HG03097 (cell line): ENCODE measurements around the gene KCTD8.
"Not testable (repeated sequence)": the region's sequence is repeated elsewhere in the genome, so short reads cannot be mapped to it uniquely, and the experiment has no call there.

Experiments used
- ATAC-seq: cut with Tn5 transposase; IDR thresholded peaks from one replicate; pipeline ENCODE4 v1.9.1; 2021; ENCODE audit not compliant: unreplicated experiment, low FRiP score

KCTD8 gene

DNA sequence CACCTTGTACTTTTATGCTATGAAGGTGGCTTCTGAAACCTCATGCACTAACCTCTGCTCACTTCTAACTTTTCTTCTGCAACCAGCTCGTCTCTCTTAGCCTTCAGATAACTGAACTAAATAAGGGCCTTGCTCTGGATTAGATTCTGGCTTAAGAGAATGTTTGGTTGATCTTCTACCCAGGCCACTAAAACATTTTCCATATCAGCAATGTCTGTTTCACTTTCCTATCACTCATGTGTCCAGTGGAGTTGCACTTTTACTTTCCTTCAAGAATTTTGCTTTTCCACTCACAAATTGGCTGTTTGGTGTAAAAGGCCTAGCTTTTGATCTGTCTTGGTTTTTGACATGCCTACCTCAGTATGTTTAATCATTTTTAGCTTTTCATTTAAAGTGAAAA lies 105.8 kb downstream of the KCTD8 start:
- ATAC-seq, result no peak

DNA sequence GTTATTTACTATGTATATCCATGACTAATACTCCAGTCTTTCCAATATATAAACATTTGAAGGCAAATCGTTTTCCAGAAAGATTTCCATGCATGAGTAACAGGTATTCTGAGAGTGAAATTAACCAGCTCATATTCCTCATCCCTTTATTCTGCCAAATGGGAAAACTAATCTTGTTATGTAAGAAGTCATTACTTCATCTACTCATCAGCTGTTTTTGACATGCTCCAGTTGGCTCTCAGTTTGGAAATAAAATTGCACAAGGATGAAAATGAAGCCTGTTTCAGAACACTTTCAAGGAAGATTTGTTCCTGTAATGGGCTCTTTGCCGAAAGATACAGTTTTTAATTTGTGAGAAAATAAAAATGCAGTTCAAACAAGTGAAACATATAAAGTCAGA lies 121.9 kb downstream of the KCTD8 start:
- no peak for ATAC-seq

DNA sequence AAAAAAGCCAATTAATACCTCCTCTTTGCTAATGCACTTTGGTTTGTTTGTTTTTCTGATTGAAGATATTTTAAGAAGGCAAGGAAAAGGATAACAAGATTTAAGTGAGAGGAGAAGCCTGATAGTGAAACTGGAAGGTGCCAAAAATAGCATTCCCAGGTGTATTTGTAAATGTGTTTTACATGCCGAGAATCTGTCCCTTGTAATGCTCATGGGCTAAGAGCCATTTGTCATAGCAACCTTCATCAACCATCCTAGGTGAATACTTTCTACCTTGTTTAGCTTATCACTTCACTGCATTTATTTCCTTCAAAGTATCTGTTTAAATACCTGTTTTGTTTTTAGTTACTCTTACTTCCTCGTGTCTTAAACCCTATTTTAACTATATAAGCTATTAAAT lies 127.8 kb downstream of the KCTD8 start:
- ATAC-seq, result no peak

DNA sequence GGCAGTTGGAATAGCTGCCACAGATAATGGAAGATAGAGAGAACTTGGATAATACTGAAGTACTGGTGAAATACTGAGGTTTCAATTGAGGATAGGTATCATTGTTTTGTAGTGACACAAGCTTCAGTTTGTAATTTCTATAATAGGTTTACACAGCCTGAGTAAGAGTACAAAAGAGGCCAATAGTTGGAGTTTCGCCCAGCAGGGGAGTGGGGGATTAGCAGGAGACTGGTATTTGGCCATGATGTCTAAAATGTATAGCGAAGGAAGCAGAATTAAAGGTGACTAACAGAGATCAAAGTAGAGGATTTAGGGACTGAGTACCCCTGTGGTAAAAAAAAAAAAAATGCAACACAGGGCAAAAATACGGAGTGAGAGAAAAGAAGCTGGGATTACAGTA lies 129.5 kb downstream of the KCTD8 start:
- ATAC-seq, result no peak

DNA sequence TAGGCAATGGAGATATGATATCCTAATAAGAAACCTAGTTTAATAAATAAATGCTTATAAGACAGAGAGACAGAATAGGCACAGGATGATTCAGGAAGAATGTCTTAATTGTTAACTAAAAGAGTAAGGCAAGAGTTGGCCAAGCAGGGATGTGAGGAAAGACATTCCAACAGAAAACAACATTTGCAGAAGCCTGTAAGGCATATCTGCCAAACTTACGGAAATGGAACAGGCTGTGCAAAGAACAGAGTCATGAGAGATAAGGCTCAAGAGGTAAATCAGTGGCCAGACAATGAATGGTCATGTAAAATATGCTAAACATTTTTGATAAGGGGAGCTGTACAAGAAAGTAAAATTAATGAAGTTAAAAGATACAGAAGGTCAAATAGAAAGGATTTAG lies 134.9 kb downstream of the KCTD8 start:
- no peak for ATAC-seq

DNA sequence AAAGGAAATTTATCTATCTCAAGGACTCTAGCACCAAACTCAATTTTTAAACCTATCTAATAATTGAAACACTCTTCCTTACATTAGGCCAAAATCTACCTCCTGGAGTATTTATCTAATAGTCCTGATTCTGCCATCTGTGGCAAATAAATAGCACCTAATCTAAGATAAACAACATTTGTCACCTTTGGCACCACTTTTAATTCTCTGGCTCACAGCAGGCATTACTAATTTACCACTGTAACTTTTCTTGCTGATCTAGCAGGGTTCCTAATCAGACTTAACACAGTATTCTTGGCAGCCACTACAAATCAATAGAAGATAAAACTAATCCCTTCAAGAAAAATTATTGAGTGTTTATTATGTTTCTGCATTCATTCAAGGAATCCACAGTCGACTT lies 161.1 kb downstream of the KCTD8 start:
- ATAC-seq, result no peak

DNA sequence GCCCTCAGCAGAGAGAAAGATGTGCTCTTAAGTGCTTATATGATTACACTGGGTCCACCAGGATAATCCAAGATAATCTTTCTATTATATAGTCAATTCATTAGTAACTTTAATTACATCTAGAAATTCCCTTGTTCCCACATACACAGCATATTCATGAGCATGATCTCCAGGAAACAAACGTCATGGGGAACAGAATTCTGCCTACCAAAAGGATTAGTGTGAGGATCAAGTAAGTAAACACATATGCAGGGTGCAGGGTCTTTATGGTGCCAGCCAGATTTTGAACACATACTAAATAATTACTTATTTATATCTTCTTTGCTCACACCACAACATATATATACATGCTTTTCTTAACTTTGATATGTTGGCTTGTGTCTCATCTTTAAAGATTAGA lies 169.1 kb downstream of the KCTD8 start:
- no peak for ATAC-seq

DNA sequence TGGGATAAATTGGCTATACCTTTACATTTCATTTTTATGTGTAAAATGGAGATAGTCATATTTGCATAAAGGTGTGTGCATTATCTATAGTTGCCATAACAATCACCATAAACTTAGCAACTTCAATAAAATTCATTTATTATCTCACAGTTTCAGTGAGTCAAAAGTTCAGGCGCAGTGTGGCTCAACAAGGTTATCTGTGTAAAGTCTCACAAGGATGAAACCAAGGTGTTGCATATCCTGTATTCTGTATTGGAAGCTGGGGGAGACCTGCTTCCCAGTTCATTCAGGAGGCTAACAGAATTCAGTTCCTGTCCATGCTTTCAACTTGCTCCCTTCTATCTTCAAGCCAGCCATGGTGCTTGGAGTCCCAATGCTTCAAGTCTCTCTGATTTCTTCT lies 169.5 kb downstream of the KCTD8 start:
- ATAC-seq, result no peak

DNA sequence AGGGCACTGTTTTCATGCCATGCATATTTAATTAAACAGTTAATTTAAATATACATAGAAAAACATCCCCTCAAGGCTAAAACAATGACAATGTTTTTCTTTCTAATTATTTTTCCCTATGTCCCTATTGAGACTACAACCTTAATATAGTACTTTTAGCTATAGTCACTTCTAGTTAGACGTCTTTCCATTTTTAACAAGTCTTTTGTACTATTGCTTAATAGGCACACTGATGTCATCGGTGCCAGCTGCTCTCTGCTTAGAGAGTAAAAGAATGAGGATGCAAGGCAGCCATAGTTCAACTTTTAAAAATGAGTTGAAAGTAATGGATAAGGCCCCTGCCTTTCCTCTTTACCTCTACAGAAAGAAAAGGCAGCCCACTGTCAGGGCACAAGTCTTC lies 191.1 kb downstream of the KCTD8 start:
- no peak for ATAC-seq

DNA sequence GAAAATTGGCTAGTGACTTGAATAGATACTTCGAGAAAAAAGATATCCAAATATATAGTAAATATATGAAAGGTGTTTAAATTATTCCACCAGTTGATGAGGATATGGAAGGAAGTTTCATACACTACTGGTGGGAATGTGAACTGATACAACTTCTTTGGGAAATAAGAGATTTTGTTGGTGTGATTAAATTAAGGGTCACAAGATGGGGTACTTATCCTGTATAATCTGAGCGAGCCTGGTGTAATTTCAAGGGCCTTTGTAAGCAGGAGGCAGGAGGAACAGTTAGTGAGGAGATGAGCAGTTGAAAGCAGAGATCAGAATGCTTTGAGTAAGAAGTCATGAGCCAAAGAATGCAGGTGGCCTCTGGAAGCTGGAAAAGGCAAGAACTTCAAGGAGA lies 192.2 kb downstream of the KCTD8 start:
- no peak for ATAC-seq

DNA sequence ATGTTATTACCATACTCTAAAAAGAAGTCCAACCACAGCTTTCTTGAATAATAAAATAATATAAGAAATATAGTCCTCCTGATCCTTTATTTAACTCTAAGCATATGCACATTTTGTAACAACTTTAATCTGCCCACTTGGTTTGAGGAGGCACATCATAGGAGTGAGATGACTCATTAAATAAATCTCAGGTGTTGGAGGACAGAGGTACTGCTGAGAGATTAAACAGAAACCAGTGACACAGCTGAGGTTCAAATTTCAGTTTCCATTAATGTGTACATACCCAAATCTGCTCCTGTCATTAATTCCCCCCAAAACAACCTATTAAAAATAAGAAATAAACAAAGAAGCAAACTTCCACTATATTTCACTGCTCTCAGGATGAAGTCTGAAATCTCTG lies 211.0 kb downstream of the KCTD8 start:
- ATAC-seq, result no peak

DNA sequence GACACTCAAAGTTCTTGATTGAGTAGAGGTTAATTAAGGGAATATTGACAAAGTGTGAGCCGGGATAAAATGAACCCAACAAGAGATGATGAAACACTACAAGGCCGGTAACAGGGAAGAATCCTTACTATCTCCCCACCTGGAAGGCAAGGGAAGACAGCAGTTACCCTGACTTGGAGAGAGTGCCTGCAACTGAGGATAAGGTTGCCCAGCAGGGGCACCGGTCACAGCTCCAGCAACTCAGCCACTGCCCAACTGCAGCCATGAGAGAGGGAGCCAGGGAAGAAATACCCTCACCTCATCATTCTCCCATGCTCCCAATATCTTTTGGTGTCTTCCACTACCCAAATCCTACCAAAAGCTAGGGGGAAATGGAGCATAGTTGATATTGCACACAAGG lies 212.7 kb downstream of the KCTD8 start:
- ATAC-seq, result no peak

DNA sequence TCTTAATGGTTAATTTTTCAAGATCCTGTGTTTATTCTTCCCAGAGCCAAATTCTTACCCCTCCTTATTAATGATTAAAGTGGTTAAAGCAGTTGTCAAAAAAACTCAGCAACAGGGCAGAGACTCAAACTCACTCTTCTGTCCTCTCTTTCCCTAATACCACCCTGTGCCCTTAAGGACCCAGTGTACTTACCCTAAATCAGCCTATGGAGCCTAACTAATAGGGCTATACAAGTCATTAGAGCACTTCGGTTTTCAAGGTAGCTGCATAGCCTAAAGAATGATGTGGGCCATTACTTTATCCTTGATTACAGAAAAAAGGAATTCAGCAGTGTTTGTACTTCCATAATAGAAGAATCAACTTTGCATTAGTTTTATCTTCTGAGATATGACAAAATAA lies 216.3 kb downstream of the KCTD8 start:
- ATAC-seq, result no peak

DNA sequence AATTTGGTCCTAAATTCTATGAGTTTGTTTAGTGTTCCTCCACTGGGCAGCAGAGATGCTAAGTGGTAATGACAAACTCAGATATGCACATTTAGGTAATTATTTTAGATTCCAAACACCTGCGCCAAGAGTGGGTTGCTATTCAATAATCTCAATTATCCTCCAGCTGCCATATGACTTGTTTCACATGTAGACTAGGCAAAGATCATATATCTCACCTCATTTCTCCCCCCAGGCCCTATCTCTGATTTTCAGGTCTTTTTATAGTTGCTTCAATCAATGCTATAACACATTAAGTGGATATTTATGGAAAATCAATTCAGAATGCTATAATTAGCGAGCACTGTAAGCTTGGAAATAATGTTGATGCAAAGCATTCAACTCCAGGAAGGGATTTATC lies 217.6 kb downstream of the KCTD8 start:
- ATAC-seq, result no peak

DNA sequence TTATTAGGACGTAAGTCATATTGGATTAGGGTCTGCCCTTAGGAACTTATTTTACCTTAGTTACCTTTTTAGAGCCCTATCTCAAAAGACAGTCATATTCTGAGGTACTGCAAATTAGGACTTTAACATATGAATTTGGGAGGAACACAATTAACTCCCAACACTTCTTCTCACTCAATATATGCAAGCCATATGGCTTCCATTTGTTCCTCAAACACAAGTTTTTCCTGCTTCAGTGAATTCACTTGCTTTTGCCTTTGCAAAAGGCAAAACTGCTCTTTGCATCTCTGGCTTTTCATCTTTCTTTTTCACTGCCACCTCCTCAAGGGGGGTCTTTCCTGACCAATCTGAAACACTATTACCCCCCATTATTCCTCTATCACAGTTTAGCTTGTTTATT lies 220.3 kb downstream of the KCTD8 start:
- ATAC-seq, result no peak

DNA sequence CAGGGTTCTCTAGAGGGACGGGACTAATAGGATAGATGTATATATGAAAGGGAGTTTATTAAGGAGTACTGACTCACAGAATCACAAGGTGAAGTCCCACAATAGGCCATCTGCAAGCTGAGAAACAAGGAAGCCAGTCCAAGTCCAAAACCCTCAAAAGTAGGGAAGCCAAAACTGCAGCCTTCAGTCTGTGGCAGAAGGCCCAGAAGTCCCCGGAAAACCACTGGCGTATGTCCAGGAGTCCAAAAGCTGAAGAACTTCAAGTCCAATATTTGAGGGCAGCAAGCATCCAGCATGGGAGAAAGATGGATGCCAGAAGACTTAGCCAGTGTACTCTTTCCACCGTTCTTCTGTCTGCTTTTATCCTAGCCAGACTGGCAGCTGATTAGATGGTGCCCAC lies 227.2 kb downstream of the KCTD8 start:
- no peak for ATAC-seq

DNA sequence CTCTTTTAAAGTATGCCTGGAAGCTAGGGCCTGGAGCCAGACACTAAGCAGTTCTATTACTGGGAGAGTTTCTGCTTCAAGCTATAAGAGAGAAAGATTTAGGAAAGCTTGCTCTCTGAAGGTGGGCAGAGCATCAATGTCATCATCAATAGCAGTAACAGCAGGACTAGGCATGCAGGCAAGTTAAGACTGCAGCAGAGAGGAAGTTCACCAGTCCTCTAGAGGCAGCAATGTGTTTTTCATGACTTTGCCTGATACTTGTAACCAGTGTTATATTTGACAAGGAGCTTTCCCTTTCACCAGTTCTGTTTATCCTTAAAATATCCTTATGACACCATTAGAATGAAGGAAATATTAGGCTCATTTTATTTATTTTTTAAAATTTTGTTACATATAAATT lies 237.9 kb downstream of the KCTD8 start:
- ATAC-seq, result no peak

DNA sequence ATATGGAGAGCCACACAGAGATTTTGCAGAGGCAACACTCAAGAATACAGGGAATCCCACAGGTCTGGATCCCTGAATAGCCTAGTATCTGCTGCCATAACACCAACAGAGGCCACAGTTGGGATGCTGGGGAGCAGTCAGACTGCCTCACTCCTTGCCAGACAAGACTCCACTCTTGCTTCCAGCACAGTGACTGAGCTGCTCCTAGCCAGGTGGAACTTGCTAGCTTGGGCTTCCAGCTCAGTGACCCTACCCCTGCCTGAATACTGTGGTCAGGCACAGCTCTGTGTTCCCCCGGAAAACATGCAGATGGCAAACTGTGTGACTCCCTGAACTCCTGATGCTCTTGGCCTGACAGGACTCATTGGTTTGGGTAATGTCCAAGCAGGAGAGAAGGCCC lies 251.8 kb downstream of the KCTD8 start:
- no peak for ATAC-seq

DNA sequence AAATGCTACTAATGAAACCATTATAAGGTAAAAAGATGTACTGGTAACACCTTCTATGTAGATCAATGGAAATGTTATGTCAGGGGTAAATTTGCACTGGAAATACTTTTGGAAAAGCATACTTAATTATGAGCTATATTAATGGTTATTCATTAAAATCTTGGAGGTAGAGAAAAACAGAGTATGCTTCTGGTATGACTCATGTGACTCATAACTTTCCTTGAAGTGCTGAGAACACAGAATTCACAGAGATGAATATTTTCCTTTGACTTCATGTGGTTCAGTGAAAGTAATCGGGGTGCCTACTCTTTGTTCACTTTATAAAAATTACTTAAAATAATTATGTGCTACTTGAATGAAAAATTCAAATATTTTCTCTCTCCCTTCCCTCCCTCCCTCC lies 254.2 kb downstream of the KCTD8 start:
- no peak for ATAC-seq

DNA sequence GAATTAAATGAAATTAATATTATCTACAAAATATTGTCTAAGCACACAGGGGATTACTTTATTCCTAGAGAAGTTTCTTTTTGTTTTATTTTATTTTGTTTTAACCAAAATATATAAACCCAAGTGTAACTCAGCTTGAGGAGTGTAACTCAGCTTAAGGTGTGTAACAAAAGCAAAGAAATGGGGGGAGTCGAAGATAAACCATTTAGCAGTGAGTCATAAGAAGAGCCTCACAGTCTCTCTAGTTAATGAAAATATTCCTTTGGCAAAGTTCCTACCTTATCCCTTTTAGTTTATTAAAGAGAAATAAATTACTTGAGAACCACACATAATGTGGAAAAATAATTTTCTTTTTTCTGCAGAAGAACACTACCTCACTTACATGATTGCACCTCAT lies 261.8 kb downstream of the KCTD8 start:
- no peak for ATAC-seq

DNA sequence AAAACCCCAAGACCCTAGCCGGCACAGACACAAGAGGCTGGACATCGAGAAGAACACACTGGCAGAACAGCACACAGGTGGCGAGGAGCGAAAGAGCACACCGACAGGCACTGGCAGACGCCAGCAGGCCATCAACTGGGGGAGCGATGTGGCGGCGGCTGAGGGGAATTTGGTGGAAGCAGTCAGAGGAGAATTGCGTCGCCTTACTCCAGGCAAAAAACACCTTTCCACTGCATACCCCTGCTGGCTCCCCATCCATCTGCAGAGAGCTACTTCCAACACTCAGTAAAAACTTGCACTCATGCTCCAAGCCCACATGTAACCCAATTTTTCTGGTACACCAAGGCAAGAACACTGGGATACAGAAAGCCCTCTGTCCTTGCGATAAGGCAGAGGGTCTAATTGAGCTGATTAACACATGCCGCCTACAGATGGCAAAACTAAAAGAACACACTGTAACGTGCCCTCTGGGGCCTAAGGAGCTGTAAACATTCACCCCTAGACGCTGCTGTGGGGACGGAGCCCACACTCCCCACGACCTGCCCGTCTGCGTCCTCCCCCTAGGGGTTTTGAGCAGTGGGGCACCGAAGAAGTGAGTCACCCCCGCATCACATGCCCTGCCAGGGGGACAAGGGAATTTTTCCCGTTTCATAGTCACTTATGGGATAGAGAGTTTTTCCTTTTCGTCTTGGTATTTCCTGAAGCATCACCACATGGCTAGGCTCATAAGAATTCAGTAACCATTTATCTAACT lies 262.3 kb downstream of the KCTD8 start:
- no peak for ATAC-seq

DNA sequence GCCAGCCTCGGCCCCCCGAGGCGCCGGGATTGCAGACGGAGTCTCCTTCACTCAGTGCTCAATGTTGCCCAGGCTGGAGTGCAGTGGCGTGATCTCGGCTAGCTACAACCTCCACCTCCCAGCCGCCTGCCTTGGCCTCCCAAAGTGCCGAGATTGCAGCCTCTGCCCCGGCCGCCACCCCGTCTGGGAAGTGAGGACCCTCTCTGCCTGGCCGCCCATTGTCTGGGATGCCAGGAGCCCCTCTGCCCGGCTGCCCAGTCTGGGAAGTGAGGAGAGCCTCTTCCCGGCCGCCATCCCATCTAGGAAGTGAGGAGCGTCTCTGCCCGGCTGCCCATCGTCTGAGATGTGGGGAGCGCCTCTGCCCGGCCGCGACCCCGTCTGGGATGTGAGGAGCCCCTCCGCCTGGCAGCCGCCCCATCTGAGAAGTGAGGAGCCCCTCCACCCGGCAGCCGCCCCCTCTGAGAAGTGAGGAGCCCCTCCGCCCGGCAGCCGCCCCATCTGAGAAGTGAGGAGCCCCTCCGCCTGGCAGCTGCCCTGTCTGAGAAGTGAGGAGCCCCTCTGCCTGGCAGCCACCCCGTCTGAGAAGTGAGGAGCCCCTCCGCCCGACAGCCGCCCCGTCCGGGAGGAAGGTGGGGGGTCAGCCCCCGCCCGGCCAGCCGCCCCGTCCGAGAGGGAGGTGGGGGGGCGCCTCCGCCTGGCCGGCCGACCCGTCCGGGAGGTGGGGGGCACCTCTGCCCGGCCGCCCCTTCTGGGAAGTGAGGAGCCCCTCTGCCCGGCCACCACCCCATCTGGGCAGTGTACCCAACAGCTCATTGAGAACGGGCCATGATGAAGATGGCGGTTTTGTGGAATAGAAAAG lies 266.9 kb downstream of the KCTD8 start:
- not testable (repeated sequence) for ATAC-seq
